NCI-H1092 treated with DMSO at 0.1 percent for 48 hours (cell line): ENCODE measurements around the gene GOLGA6L9.
"Not testable (repeated sequence)": the region's sequence is repeated elsewhere in the genome, so short reads cannot be mapped to it uniquely, and the experiment has no call there.

Experiments used
- DNase-seq: peaks from one replicate; lab custom pipeline; 2025; lab: John Stamatoyannopoulos, UW

GOLGA6L9 gene

GRCh38 chr15:82429693-82430092 lies at the start of gene GOLGA6L9:
Gene GOLGA6L9 (plus strand): TSS chr15:82429816. CDS start chr15:82430080, 264 bp downstream.
- not testable (repeated sequence) for DNase-seq

- not testable (repeated sequence) for DNase-seq
These were observed 48.2 kb upstream of the GOLGA6L9 start for GRCh38 chr15:82381330-82381955.

GRCh38 chr15:82387209-82387608 lies 42.4 kb upstream of the GOLGA6L9 start:
- DNase-seq: not testable (repeated sequence)

GRCh38 chr15:82390152-82390551 lies 39.5 kb upstream of the GOLGA6L9 start:
- not testable (repeated sequence) for DNase-seq

- DNase-seq: not testable (repeated sequence)
These were observed 37.5 kb upstream of the GOLGA6L9 start for GRCh38 chr15:82392077-82392476.

GRCh38 chr15:82393671-82394070 lies 35.9 kb upstream of the GOLGA6L9 start:
- no peak for DNase-seq

- not testable (repeated sequence) for DNase-seq
These were observed 33.8 kb upstream of the GOLGA6L9 start for GRCh38 chr15:82395788-82396187.

GRCh38 chr15:82397817-82398216 lies 31.8 kb upstream of the GOLGA6L9 start:
- DNase-seq: no peak

GRCh38 chr15:82398785-82399184 lies 30.8 kb upstream of the GOLGA6L9 start:
- DNase-seq: no peak

GRCh38 chr15:82399366-82400103 lies 30.1 kb upstream of the GOLGA6L9 start:
- not testable (repeated sequence) for DNase-seq

- not testable (repeated sequence) for DNase-seq
These were observed 27.7 kb upstream of the GOLGA6L9 start for GRCh38 chr15:82401918-82402317.

GRCh38 chr15:82402341-82402740 lies 27.3 kb upstream of the GOLGA6L9 start:
- DNase-seq: not testable (repeated sequence)

GRCh38 chr15:82406211-82406610 lies 23.4 kb upstream of the GOLGA6L9 start:
- DNase-seq: not testable (repeated sequence)

- not testable (repeated sequence) for DNase-seq
These were observed 19.3 kb upstream of the GOLGA6L9 start for GRCh38 chr15:82410306-82410705.

- DNase-seq: not testable (repeated sequence)
These were observed 18.0 kb upstream of the GOLGA6L9 start for GRCh38 chr15:82411595-82411994.

GRCh38 chr15:82414525-82415191 lies 15.0 kb upstream of the GOLGA6L9 start:
- not testable (repeated sequence) for DNase-seq

GRCh38 chr15:82420516-82420915 lies 9.1 kb upstream of the GOLGA6L9 start:
- not testable (repeated sequence) for DNase-seq

GRCh38 chr15:82420966-82421365 lies 8.7 kb upstream of the GOLGA6L9 start:
- not testable (repeated sequence) for DNase-seq

GRCh38 chr15:82427117-82427516 lies 2.5 kb upstream of the GOLGA6L9 start:
- not testable (repeated sequence) for DNase-seq

- DNase-seq: not testable (repeated sequence)
These were observed 15.8 kb downstream of the GOLGA6L9 start for GRCh38 chr15:82445420-82445819.

- DNase-seq: not testable (repeated sequence)
These were observed 27.7 kb downstream of the GOLGA6L9 start for GRCh38 chr15:82457336-82457735.

- DNase-seq: not testable (repeated sequence)
These were observed 36.0 kb downstream of the GOLGA6L9 start for GRCh38 chr15:82465629-82466028.

GRCh38 chr15:82468205-82468604 lies 38.6 kb downstream of the GOLGA6L9 start:
- not testable (repeated sequence) for DNase-seq
